Measurements from ENCODE around the gene PLCB2. TPM values are rescaled to one million over a fixed set of nuclear protein-coding genes. Genes with fewer than 3 reads are reported as not detected.

Gene PLCB2
- total and polyA plus RNA-seq, 9 of the 15 experiments (the other 6 are each of a cell fraction or from before 2014, with no cell fraction given) = 0.37 to 12.3 (median 8.0) TPM

DNA sequence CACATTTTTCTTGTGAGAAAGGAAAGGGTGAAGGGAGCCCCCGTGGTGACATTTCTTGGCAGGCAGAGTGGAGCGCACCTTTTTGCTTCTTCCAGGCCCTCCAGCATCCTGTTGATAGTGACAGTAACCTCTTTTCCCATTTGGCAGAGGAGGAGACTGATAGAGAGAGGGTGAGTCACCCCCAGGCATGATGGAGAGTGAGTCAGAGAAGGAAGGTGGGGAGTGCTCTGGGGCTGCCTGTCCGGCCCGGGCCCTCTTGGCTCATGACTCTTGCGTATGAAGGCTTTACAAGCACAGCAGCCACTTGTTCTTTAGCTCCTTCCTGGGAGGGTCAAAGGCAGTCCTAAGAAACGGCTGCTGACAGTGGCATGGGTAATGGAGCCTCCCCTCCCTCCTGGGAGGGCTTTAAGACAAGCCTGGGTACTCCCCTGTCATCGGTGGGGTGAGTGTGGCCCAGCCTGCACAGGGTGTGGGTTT is 40.9 kb downstream of the PLCB2 start (continued):
- TF ChIP-seq, protein P1, sequence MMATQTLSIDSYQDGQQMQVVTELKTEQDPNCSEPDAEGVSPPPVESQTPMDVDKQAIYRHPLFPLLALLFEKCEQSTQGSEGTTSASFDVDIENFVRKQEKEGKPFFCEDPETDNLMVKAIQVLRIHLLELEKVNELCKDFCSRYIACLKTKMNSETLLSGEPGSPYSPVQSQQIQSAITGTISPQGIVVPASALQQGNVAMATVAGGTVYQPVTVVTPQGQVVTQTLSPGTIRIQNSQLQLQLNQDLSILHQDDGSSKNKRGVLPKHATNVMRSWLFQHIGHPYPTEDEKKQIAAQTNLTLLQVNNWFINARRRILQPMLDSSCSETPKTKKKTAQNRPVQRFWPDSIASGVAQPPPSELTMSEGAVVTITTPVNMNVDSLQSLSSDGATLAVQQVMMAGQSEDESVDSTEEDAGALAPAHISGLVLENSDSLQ (IDR thresholded peaks at IDR 0.05) = peak; percentile 43; the same call in 1 of the 2 replicates
- TF ChIP-seq, protein P2, sequence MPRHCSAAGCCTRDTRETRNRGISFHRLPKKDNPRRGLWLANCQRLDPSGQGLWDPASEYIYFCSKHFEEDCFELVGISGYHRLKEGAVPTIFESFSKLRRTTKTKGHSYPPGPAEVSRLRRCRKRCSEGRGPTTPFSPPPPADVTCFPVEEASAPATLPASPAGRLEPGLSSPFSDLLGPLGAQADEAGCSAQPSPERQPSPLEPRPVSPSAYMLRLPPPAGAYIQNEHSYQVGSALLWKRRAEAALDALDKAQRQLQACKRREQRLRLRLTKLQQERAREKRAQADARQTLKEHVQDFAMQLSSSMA (CRISPR knock-in tag; IDR thresholded peaks at IDR 0.05) = no peak
- TF ChIP-seq RB1 (IDR thresholded peaks at IDR 0.05; ENCODE audit: low read depth) (no peak), TCF7 (IDR thresholded peaks at IDR 0.05; ENCODE audit: borderline replicate concordance) (no peak), NRF1 (conservative IDR thresholded peaks at IDR 0.05 in 1 of 2, IDR thresholded peaks at IDR 0.05 in 1 of 2) (peak; percentile 49 to 50; a peak in 2 of 4 replicates), ZNF75A (CRISPR knock-in tag; IDR thresholded peaks at IDR 0.05) (no peak), SMARCC2 (IDR thresholded peaks at IDR 0.05; ENCODE audit: low read depth) (peak; percentile 88), CTBP1 (IDR thresholded peaks at IDR 0.05; ENCODE audit: borderline replicate concordance) (peak; percentile 99), EP300 (IDR thresholded peaks at IDR 0.05; ENCODE audit: low read length) (peak; percentile 8; the same call in 1 of the 2 replicates), KDM1A (IDR thresholded peaks at IDR 0.05) (peak; percentile 75 to 80), THRAP3 (IDR thresholded peaks at IDR 0.05; ENCODE audit: borderline replicate concordance) (no peak), MYC (IDR thresholded peaks at IDR 0.05; ENCODE audit: low read depth, low read length) (0 out of 2 replicates have a peak, but pooled peaks have one; percentile 37), MYC (CRISPR knock-in tag; IDR thresholded peaks at IDR 0.05; ENCODE audit: borderline replicate concordance, low read depth) (no peak)
- TF ChIP-seq, protein P3, sequence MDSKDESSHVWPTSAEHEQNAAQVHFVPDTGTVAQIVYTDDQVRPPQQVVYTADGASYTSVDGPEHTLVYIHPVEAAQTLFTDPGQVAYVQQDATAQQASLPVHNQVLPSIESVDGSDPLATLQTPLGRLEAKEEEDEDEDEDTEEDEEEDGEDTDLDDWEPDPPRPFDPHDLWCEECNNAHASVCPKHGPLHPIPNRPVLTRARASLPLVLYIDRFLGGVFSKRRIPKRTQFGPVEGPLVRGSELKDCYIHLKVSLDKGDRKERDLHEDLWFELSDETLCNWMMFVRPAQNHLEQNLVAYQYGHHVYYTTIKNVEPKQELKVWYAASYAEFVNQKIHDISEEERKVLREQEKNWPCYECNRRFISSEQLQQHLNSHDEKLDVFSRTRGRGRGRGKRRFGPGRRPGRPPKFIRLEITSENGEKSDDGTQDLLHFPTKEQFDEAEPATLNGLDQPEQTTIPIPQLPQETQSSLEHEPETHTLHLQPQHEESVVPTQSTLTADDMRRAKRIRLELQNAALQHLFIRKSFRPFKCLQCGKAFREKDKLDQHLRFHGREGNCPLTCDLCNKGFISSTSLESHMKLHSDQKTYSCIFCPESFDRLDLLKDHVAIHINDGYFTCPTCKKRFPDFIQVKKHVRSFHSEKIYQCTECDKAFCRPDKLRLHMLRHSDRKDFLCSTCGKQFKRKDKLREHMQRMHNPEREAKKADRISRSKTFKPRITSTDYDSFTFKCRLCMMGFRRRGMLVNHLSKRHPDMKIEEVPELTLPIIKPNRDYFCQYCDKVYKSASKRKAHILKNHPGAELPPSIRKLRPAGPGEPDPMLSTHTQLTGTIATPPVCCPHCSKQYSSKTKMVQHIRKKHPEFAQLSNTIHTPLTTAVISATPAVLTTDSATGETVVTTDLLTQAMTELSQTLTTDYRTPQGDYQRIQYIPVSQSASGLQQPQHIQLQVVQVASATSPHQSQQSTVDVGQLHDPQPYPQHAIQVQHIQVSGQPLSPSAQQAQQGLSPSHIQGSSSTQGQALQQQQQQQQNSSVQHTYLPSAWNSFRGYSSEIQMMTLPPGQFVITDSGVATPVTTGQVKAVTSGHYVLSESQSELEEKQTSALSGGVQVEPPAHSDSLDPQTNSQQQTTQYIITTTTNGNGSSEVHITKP (IDR thresholded peaks at IDR 0.05; ENCODE audit: partially characterized antibody) = peak; percentile 57
- TF ChIP-seq, protein P4, sequence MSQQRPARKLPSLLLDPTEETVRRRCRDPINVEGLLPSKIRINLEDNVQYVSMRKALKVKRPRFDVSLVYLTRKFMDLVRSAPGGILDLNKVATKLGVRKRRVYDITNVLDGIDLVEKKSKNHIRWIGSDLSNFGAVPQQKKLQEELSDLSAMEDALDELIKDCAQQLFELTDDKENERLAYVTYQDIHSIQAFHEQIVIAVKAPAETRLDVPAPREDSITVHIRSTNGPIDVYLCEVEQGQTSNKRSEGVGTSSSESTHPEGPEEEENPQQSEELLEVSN (IDR thresholded peaks at IDR 0.05; ENCODE audit: borderline replicate concordance in 1 of 2, extremely low read depth in 1 of 2, insufficient read depth in 1 of 2, insufficient read length in 1 of 2, low read depth in 1 of 2, low read length in 1 of 2, poor library complexity in 1 of 2, severe bottlenecking in 1 of 2) = peak in 1 of 2 experiments; percentile 12
